Upper lobe of left lung (tissue), 6 donors: ENCODE measurements around the gene PAX5. TPM values are rescaled to one million over a fixed set of nuclear protein-coding genes. Genes with fewer than 3 reads are reported as not detected.

Experiments
- ATAC-seq, 2 donors: fragments of 200-7000 bp; cut with Tn5 transposase; one replicate each; pipeline ENCODE4 v1.9.1; 2022; ENCODE audit warnings: mild to moderate bottlenecking in 2 of 2, moderate library complexity in 2 of 2; ENCODE audit not compliant: low FRiP score in 2 of 2
- DNase-seq, 2 donors: peaks; one replicate each; pipeline ENCODE4 v3.0.0-alpha.2; 2019 to 2020
- H3K27ac ChIP-seq, 4 donors: fragments of 200-600 bp; sonication (generic); one replicate each; pipeline ENCODE4 v1.5.1; 2016 to 2019
- H3K27me3 ChIP-seq, 4 donors: fragments of 200-600 bp; sonication (generic); one replicate each; pipeline ENCODE4 v1.5.1; 2017 to 2019
- H3K36me3 ChIP-seq, 4 donors: fragments of 200-600 bp; sonication (generic); one replicate each; pipeline ENCODE4 v1.5.1; 2016 to 2019
- H3K4me1 ChIP-seq, 4 donors: fragments of 200-600 bp; sonication (generic); one replicate each; pipeline ENCODE4 v1.5.1; 2018 to 2019
- H3K4me3 ChIP-seq, 4 donors: fragments of 200-600 bp; sonication (generic); one replicate each; pipeline ENCODE4 v1.5.1; 2017 to 2019; ENCODE audit warnings: mild to moderate bottlenecking in 2 of 4, moderate library complexity in 1 of 4
- H3K9me3 ChIP-seq, 4 donors: fragments of 200-600 bp; sonication (generic); one replicate each; pipeline ENCODE4 v1.5.1; 2018 to 2019
- CTCF ChIP-seq, 6 experiments: fragments of 450-650 bp in 4 of 6; fragments of 200-600 bp in 2 of 6; sonication (generic) in 2 of 6; IDR thresholded peaks; one replicate each; pipeline ENCODE4 v1.5.1; 2016 to 2019; ENCODE audit warnings: antibody characterized with exemption in 6 of 6
- EP300 ChIP-seq, 4 donors: sonication (generic); formaldehyde crosslinking; IDR thresholded peaks; one replicate each; pipeline ENCODE4 v1.5.1; 2017; ENCODE audit warnings: antibody characterized with exemption in 4 of 4, control low read depth in 2 of 4
- POLR2A ChIP-seq, 4 donors: fragments of 450-650 bp; IDR thresholded peaks; one replicate each; pipeline ENCODE4 v1.5.1; 2016 to 2017; ENCODE audit warnings: antibody characterized with exemption in 4 of 4, mild to moderate bottlenecking in 2 of 4
- POLR2AphosphoS5 ChIP-seq, 2 donors: sonication (generic); formaldehyde crosslinking; IDR thresholded peaks; one replicate each; pipeline ENCODE4 v1.5.1; 2017; ENCODE audit warnings: antibody characterized with exemption in 2 of 2
- WGBS, 2 donors: methylation state at CpG; one replicate each; pipeline ENCODE4 v1.1.5; 2017 to 2018; 5-methylcytosine and 5-hydroxymethylcytosine counted together
- total RNA-seq, 6 donors: library from RNA; depleted of rRNA in 4 of 6; stranded (reverse); fragments of >200 nt in 4 of 6; gene quantifications; one replicate each; pipeline versions ENCODE4 v1.1.0 to v1.2.1, GENCODE V29; 2016 to 2021
- donor health status: DM: no; HTN: no; CAD: no; lungs with moderate emphysema.
- donor health status: DM: no; HTN: yes; CAD: no; lungs with severe emphysema.

Gene PAX5
- total RNA-seq, 6 donors from 2014 or later = under 0.01 to 0.64 (median 0.43) TPM; not detected in 1

GRCh38 chr9:36903541-36904435 is 130.3 kb downstream of the PAX5 start:
- Histone ChIP-seq H3K27me3 (no peaks in the 10 kb centered on the region), H3K27ac (no peak overlapping the region), H3K4me3 (no peak overlapping the region), H3K4me1 (peaks cover 0 to 5% (median 0%) of the 10 kb centered on the region in 4 donors), H3K36me3 (no peaks in the 10 kb centered on the region), H3K9me3 (no peaks in the 10 kb centered on the region)
- DNase-seq (no peak), ATAC-seq (no peak)
- TF ChIP-seq POLR2A (IDR thresholded peaks at IDR 0.05) (no peak), EP300 (IDR thresholded peaks at IDR 0.05) (no peak), POLR2AphosphoS5 (IDR thresholded peaks at IDR 0.05) (no peak), CTCF (IDR thresholded peaks at IDR 0.05) (no peak)
- WGBS, 2 donors = 48 to 78% methylated on average over 3 to 4 of the region's 4 CpGs

GRCh38 chr9:36902861-36903524 is 131.1 kb downstream of the PAX5 start:
- DNase-seq (no peak), ATAC-seq (no peak)
- TF ChIP-seq POLR2A (IDR thresholded peaks at IDR 0.05) (no peak), CTCF (IDR thresholded peaks at IDR 0.05) (no peak), EP300 (IDR thresholded peaks at IDR 0.05) (no peak), POLR2AphosphoS5 (IDR thresholded peaks at IDR 0.05) (no peak)
- H3K4me3 ChIP-seq = no peak overlapping the region
- H3K4me1 ChIP-seq = peaks cover 0 to 5% (median 0%) of the 10 kb centered on the region in 4 donors
- H3K27me3 ChIP-seq = no peaks in the 10 kb centered on the region
- 62 to 73% methylated on average over 3 to 5 of the region's 5 CpGs for WGBS, 2 donors
- H3K36me3 ChIP-seq = no peaks in the 10 kb centered on the region
- H3K9me3 ChIP-seq = no peaks in the 10 kb centered on the region
- no peak overlapping the region for H3K27ac ChIP-seq

GRCh38 chr9:36902080-36902716 is 131.9 kb downstream of the PAX5 start:
- H3K4me3 ChIP-seq = no peak overlapping the region
- DNase-seq = no peak
- no peak overlapping the region for H3K27ac ChIP-seq
- H3K36me3 ChIP-seq = no peaks in the 10 kb centered on the region
- H3K27me3 ChIP-seq = no peaks in the 10 kb centered on the region
- WGBS, 2 donors = 68 to 83% methylated on average over 8 of the region's 8 CpGs
- no peak for ATAC-seq
- TF ChIP-seq EP300 (IDR thresholded peaks at IDR 0.05) (no peak), POLR2AphosphoS5 (IDR thresholded peaks at IDR 0.05) (no peak), CTCF (IDR thresholded peaks at IDR 0.05) (no peak)
- H3K4me1 ChIP-seq = peaks cover 0 to 5% (median 0%) of the 10 kb centered on the region in 4 donors
- H3K9me3 ChIP-seq = no peaks in the 10 kb centered on the region

- 69 to 79% methylated on average over 7 of the region's 7 CpGs for WGBS, 2 donors
- TF ChIP-seq POLR2AphosphoS5 (IDR thresholded peaks at IDR 0.05) = no peak
- TF ChIP-seq POLR2A (IDR thresholded peaks at IDR 0.05) = no peak
- no peak overlapping the region for H3K4me3 ChIP-seq
- no peak for ATAC-seq
- H3K9me3 ChIP-seq = no peaks in the 10 kb centered on the region
- DNase-seq = no peak
- H3K27me3 ChIP-seq = no peaks in the 10 kb centered on the region
- peaks cover 0 to 5% (median 0%) of the 10 kb centered on the region in 4 donors for H3K4me1 ChIP-seq
- H3K36me3 ChIP-seq = no peaks in the 10 kb centered on the region
- H3K27ac ChIP-seq = no peak overlapping the region
Measured at GRCh38 chr9:36901528-36901927, 132.5 kb downstream of the PAX5 start.

- Histone ChIP-seq H3K36me3 (no peaks in the 10 kb centered on the region), H3K27ac (no peak overlapping the region), H3K27me3 (no peaks in the 10 kb centered on the region), H3K4me3 (no peak overlapping the region), H3K9me3 (no peaks in the 10 kb centered on the region), H3K4me1 (peaks cover 0 to 5% (median 0%) of the 10 kb centered on the region in 4 donors)
- 92 to 94% methylated on average over 6 of the region's 6 CpGs for WGBS, 2 donors
- TF ChIP-seq CTCF (IDR thresholded peaks at IDR 0.05) (no peak), POLR2AphosphoS5 (IDR thresholded peaks at IDR 0.05) (no peak), POLR2A (IDR thresholded peaks at IDR 0.05) (no peak), EP300 (IDR thresholded peaks at IDR 0.05) (no peak)
- ATAC-seq (no peak), DNase-seq (no peak)
Measured at GRCh38 chr9:36900856-36901220, 133.2 kb downstream of the PAX5 start.
